PFSK-1 (cell line): ENCODE measurements around the gene IFITM2.

ENCODE experiments used
- FOXP2 ChIP-seq: optimal IDR thresholded peaks from 2 replicates; pipeline ENCODE3; 2011; ENCODE audit warnings: borderline replicate concordance, control low read depth, inconsistent platforms; ENCODE audit not compliant: insufficient read depth; ENCODE audit errors: extremely low read length, extremely low read depth
- POLR2AphosphoS5 ChIP-seq: IDR thresholded peaks from 2 replicates; pipeline ENCODE4 v1.6.1; 2012; ENCODE audit warnings: low read depth, mild to moderate bottlenecking, control low read depth, low read length, moderate library complexity
- REST ChIP-seq, 2 experiments: IDR thresholded peaks; 2 replicates each; pipeline versions ENCODE4 v1.6.1 to v1.8.0; 2011 to 2012; ENCODE audit warnings: low read depth in 2 of 2, low read length in 2 of 2, control low read depth in 1 of 2, inconsistent platforms in 1 of 2, mild to moderate bottlenecking in 1 of 2, moderate library complexity in 1 of 2; ENCODE audit not compliant: insufficient read depth in 1 of 2
- SIN3A ChIP-seq: IDR thresholded peaks from 2 replicates; pipeline ENCODE4 v1.6.1; 2012; ENCODE audit warnings: mild to moderate bottlenecking, low read length, moderate library complexity, borderline replicate concordance; ENCODE audit not compliant: insufficient read depth
- TAF1 ChIP-seq: IDR thresholded peaks from 2 replicates; pipeline ENCODE4 v1.6.1; 2012; ENCODE audit warnings: low read length, control low read depth, borderline replicate concordance; ENCODE audit not compliant: insufficient read depth

DNA sequence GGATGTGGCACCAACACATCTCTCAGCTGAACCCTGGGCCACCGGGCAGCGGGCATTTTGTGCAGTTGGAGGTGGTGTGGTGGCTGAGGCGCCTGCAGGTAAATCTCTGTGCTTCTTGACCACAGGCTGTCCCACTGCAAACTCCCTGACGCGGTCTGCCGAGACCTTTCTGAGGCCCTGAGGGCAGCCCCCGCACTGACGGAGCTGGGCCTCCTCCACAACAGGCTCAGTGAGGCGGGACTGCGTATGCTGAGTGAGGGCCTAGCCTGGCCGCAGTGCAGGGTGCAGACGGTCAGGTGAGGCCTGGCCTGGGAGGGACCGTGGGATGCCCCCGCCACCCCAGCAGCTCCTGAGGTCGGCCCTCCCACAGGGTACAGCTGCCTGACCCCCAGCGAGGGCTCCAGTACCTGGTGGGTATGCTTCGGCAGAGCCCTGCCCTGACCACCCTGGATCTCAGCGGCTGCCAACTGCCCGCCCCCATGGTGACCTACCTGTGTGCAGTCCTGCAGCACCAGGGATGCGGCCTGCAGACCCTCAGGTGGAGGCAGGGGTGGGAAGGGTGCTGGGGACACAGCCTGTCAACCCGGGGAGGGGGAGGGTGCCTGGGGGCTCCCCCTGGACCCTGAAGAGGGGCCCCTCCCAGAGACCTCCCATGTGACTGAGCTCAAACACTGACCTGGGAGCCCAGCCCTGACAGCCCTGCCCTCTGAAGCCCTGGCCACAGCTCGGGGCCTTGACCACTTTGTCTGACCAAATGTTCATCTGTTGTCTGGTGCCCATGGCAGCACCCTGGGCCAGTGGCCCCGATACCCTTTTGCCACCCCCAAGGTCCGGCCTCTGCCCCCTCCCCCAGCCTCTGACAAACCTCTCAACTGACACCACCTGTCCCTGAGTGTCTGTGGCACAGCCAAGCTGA is 23.3 kb upstream of the IFITM2 start:
- no peak for TF ChIP-seq POLR2AphosphoS5
- TF ChIP-seq REST (IDR thresholded peaks at IDR 0.05; ENCODE audit: insufficient read depth in 1 of 2, low read depth in 2 of 2, low read length in 2 of 2) = no peak
- no peak for TF ChIP-seq TAF1
- no peak for TF ChIP-seq SIN3A
- no peak for TF ChIP-seq FOXP2
